Measurements from ENCODE around the gene CSTF2T.

Gene CSTF2T

DNA sequence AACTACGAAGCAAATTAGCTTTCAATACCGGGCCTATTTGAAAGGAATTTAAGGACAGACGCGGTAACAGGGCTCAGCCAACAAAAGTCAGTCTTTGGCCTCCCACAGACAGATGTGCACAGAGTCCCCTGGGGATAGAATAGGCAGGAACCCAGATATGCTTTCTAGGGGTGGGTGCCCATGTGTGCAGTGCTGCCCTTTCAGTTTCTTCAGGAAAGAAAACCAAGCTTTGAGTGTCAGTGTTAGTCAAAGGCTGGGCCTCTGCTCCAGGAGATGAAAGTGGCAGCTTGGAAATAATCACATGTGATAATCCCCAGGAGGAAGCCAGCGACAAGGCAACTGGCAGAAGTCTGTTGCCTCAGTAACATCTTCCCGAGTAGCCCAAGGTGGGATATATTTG is 43.8 kb upstream of the CSTF2T start:
- DNase-seq, result peak; percentile 59
- Histone ChIP-seq H3K27me3 (ENCODE audit: insufficient read depth, low read depth, severe bottlenecking) (no peaks in the 10 kb centered on the region), H3K27ac (peak overlapping the region; percentile 20), H3K36me3 (no peaks in the 10 kb centered on the region), H3K9me3 (ENCODE audit: severe bottlenecking) (no peaks in the 10 kb centered on the region), H3K4me3 (ENCODE audit: low read depth, low read length) (no peak overlapping the region)
- TF ChIP-seq, protein P1, sequence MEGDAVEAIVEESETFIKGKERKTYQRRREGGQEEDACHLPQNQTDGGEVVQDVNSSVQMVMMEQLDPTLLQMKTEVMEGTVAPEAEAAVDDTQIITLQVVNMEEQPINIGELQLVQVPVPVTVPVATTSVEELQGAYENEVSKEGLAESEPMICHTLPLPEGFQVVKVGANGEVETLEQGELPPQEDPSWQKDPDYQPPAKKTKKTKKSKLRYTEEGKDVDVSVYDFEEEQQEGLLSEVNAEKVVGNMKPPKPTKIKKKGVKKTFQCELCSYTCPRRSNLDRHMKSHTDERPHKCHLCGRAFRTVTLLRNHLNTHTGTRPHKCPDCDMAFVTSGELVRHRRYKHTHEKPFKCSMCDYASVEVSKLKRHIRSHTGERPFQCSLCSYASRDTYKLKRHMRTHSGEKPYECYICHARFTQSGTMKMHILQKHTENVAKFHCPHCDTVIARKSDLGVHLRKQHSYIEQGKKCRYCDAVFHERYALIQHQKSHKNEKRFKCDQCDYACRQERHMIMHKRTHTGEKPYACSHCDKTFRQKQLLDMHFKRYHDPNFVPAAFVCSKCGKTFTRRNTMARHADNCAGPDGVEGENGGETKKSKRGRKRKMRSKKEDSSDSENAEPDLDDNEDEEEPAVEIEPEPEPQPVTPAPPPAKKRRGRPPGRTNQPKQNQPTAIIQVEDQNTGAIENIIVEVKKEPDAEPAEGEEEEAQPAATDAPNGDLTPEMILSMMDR (IDR thresholded peaks at IDR 0.05; ENCODE audit: low read depth, low read length), result no peak

DNA sequence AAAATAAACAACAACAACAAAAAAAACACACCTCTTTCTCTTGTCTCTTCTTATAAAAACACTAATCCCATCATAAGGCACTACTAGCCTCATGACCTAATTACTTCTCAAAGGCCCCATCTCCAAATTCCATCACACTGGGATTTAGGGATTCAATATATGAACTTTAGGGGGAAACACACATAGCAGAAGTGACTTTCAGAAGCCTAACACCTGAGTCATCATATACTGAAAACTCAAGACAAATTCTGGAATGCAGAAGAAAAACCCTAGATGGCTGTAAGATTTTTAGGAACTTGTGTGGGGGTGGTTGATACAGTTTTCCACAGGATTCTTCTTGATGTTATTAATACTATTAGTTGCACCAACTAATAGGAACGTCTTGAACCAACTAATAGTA is 33.7 kb upstream of the CSTF2T start:
- DNase-seq, result no peak
- no peaks in the 10 kb centered on the region for H3K27me3 ChIP-seq (ENCODE audit: insufficient read depth, low read depth, severe bottlenecking)
- TF ChIP-seq, protein P1 (IDR thresholded peaks at IDR 0.05; ENCODE audit: low read depth, low read length), result no peak
- H3K4me3 ChIP-seq (ENCODE audit: low read depth, low read length), result no peak overlapping the region
- no peaks in the 10 kb centered on the region for H3K36me3 ChIP-seq
- H3K9me3 ChIP-seq (ENCODE audit: severe bottlenecking), result no peaks in the 10 kb centered on the region
- H3K27ac ChIP-seq, result no peak overlapping the region

DNA sequence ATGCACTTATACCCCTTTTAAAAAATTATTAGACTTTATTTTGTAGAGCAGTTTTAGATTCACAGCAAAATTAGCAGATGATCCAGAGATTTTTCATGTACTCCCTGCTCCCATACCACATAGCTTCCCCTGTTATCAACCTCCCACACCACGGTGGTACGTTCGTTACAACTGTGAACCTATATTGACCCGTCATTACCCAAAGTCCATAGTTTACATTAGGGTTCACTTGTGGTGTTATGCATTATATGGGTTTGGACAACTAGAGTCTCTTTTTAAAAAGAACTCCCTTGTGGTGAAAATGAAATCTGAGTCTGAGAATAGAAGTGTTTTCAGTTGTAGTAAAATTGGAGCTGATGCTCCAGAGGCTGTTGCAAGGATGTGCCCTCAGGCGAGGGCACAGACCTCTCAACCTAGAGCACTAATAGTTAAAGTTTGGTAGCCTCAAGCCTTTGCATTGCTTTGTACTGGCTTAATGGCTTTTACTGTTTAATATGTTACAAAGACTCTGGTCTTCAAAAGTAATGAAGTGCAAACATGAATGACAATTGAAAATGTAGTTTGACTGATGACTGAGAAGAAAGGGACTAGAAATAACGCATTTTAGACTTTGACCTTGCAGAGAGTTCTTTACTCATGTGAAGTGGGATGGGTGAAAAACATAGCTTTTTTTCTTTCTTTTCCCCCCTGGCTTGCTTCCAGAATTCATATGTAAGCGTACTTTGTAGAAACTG is 30.6 kb upstream of the CSTF2T start:
- Histone ChIP-seq H3K27me3 (ENCODE audit: insufficient read depth, low read depth, severe bottlenecking) (no peaks in the 10 kb centered on the region), H3K36me3 (no peaks in the 10 kb centered on the region), H3K4me3 (ENCODE audit: low read depth, low read length) (no peak overlapping the region), H3K27ac (no peak overlapping the region), H3K9me3 (ENCODE audit: severe bottlenecking) (no peaks in the 10 kb centered on the region)
- no peak for DNase-seq
- TF ChIP-seq, protein P1 (IDR thresholded peaks at IDR 0.05; ENCODE audit: low read depth, low read length), result no peak

DNA sequence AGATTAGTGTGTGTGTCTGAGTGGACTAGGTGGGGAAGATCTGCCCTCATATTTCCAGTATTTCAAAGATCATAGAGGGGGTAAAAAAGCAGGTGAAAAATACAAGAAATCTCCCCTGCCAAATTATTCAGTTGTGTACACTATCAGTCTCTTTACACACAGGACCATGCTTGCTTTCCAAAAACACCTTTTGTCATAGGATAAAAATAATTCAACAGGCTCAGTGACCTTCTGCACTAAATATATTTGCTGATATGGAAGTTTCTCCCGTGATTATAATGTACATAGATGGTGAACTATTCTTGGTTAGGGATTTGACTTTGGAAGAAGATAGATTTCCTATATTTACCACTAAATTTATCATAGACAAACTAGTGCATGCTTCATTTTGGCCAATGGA is 24.6 kb upstream of the CSTF2T start:
- TF ChIP-seq, protein P1 (IDR thresholded peaks at IDR 0.05; ENCODE audit: low read depth, low read length), result no peak
- no peaks in the 10 kb centered on the region for H3K27me3 ChIP-seq (ENCODE audit: insufficient read depth, low read depth, severe bottlenecking)
- no peak overlapping the region for H3K4me3 ChIP-seq (ENCODE audit: low read depth, low read length)

DNA sequence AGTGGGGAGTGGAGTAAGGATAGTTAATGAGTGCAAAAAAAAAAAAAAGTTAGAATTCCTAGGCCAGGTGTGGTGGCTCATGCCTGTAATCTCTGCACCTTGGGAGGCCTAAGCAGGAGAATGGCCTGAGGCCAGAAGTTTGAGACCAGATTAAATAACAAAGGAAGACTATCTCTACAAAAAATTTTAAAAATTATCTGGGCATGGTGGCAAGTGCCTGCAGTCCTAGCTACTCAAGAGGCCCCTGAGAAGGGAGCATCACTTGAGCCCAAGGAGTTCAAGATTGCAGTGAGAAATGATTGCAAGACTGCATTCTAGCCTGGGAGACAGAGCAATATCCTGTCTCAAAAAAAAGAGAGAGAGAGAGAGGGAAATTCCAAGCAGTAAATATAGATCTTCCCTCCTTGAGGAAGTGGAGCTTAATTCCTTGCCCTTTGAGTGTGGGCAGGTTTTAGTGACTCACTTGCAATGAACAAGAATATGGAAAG is 19.5 kb upstream of the CSTF2T start:
- no peak for DNase-seq
- H3K36me3 ChIP-seq, result no peaks in the 10 kb centered on the region
- no peak overlapping the region for H3K27ac ChIP-seq
- TF ChIP-seq, protein P1 (IDR thresholded peaks at IDR 0.05; ENCODE audit: low read depth, low read length), result no peak
- H3K9me3 ChIP-seq (ENCODE audit: severe bottlenecking), result no peaks in the 10 kb centered on the region
- H3K4me3 ChIP-seq (ENCODE audit: low read depth, low read length), result no peak overlapping the region
- H3K27me3 ChIP-seq (ENCODE audit: insufficient read depth, low read depth, severe bottlenecking), result no peaks in the 10 kb centered on the region

More for the DNA sequence above, 24.6 kb upstream of the CSTF2T start:
- H3K27ac ChIP-seq, result no peak overlapping the region
- DNase-seq, result no peak
- H3K36me3 ChIP-seq, result no peaks in the 10 kb centered on the region
- H3K9me3 ChIP-seq (ENCODE audit: severe bottlenecking), result no peaks in the 10 kb centered on the region

DNA sequence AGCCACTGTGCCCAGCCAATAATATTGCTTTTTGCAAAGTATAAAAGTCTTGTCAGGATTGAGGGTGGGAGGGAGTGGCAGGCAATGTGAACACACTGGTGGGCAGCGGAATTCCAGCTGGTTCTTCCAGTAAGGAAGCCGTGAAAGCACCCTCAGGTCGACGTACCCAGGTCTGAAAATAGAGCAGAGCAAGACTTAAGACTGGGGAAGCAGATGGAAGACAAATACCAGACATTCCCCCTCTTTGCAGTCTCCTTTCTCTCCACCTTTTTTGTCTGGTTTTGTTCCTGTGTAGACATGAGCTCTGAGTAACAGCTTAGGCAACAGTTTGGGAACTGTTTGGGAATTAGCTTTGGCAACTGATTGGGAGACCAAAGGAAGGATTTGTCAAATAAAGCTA is 17.6 kb upstream of the CSTF2T start:
- TF ChIP-seq, protein P1 (IDR thresholded peaks at IDR 0.05; ENCODE audit: low read depth, low read length), result no peak
- Histone ChIP-seq H3K36me3 (no peaks in the 10 kb centered on the region), H3K27ac (no peak overlapping the region), H3K9me3 (ENCODE audit: severe bottlenecking) (no peaks in the 10 kb centered on the region), H3K4me3 (ENCODE audit: low read depth, low read length) (no peak overlapping the region), H3K27me3 (ENCODE audit: insufficient read depth, low read depth, severe bottlenecking) (no peaks in the 10 kb centered on the region)
- DNase-seq, result no peak

All from WERI-Rb-1 (cell line).